ENCODE measurements around the gene KIR3DL1. TPM values are rescaled to one million over a fixed set of nuclear protein-coding genes. Genes with fewer than 3 reads are reported as not detected.
"Not testable (repeated sequence)": the region's sequence is repeated elsewhere in the genome, so short reads cannot be mapped to it uniquely, and the experiment has no call there.

Gene KIR3DL1
- total and polyA plus RNA-seq, 2 experiments from 2014 or later: not detected

- H3K4me1 ChIP-seq (ENCODE audit: insufficient read depth); H2AFZ ChIP-seq; H3K27ac ChIP-seq; H3K9me2 ChIP-seq (replicated peaks; ENCODE audit: insufficient read depth); H3K79me2 ChIP-seq; H3K36me3 ChIP-seq (replicated peaks; ENCODE audit: insufficient read depth, low read depth); H3K4me3 ChIP-seq; DNase-seq (ENCODE audit: low spot score); H3K27me3 ChIP-seq; H3K4me2 ChIP-seq; H4K20me1 ChIP-seq (ENCODE audit: insufficient read depth, poor library complexity, severe bottlenecking); H3K9me3 ChIP-seq (ENCODE audit: low read depth): not testable (repeated sequence)
- WGBS (ENCODE audit: low lambda C conversion rate, missing lambda C conversion rate): 61% methylated on average over 7 of the region's 7 CpGs
Observed at GRCh38 chr19:54778896-54779295, 37.4 kb upstream of the KIR3DL1 start.

- H3K79me2 ChIP-seq; H3K27me3 ChIP-seq; H2AFZ ChIP-seq; H3K4me2 ChIP-seq; H3K4me1 ChIP-seq (ENCODE audit: insufficient read depth); H3K9me2 ChIP-seq (replicated peaks; ENCODE audit: insufficient read depth); H3K27ac ChIP-seq; H4K20me1 ChIP-seq (ENCODE audit: insufficient read depth, poor library complexity, severe bottlenecking); H3K9me3 ChIP-seq (ENCODE audit: low read depth); H3K4me3 ChIP-seq; H3K36me3 ChIP-seq (replicated peaks; ENCODE audit: insufficient read depth, low read depth); DNase-seq (ENCODE audit: low spot score): not testable (repeated sequence)
- WGBS (ENCODE audit: low lambda C conversion rate, missing lambda C conversion rate): 61% methylated on average over 4 of the region's 4 CpGs
Observed at GRCh38 chr19:54782916-54783315, 33.4 kb upstream of the KIR3DL1 start.

- H3K9me2 ChIP-seq (replicated peaks; ENCODE audit: insufficient read depth); DNase-seq (ENCODE audit: low spot score); H3K4me2 ChIP-seq; H3K79me2 ChIP-seq; H3K9me3 ChIP-seq (ENCODE audit: low read depth); H3K27ac ChIP-seq; H3K36me3 ChIP-seq (replicated peaks; ENCODE audit: insufficient read depth, low read depth); H4K20me1 ChIP-seq (ENCODE audit: insufficient read depth, poor library complexity, severe bottlenecking); H3K4me3 ChIP-seq; H2AFZ ChIP-seq; H3K27me3 ChIP-seq; H3K4me1 ChIP-seq (ENCODE audit: insufficient read depth): not testable (repeated sequence)
- WGBS (ENCODE audit: low lambda C conversion rate, missing lambda C conversion rate): 81% methylated on average over 24 of the region's 24 CpGs
Observed at GRCh38 chr19:54786091-54786723, 30.1 kb upstream of the KIR3DL1 start.

GRCh38 chr19:54788154-54788553 lies 28.1 kb upstream of the KIR3DL1 start:
- 76% methylated on average over 6 of the region's 6 CpGs for WGBS (ENCODE audit: low lambda C conversion rate, missing lambda C conversion rate)
- H3K36me3 ChIP-seq (replicated peaks; ENCODE audit: insufficient read depth, low read depth); H3K4me3 ChIP-seq; H3K27ac ChIP-seq; H3K79me2 ChIP-seq; H3K4me2 ChIP-seq; H2AFZ ChIP-seq; H3K9me3 ChIP-seq (ENCODE audit: low read depth); H3K9me2 ChIP-seq (replicated peaks; ENCODE audit: insufficient read depth); H4K20me1 ChIP-seq (ENCODE audit: insufficient read depth, poor library complexity, severe bottlenecking); H3K27me3 ChIP-seq; H3K4me1 ChIP-seq (ENCODE audit: insufficient read depth); DNase-seq (ENCODE audit: low spot score): not testable (repeated sequence)

GRCh38 chr19:54790711-54791110 lies 25.6 kb upstream of the KIR3DL1 start:
- TF ChIP-seq CTCF (IDR thresholded peaks at IDR 0.05; ENCODE audit: poor library complexity) (no peak), EZH2 (IDR thresholded peaks at IDR 0.05; ENCODE audit: borderline replicate concordance) (no peak), EZH2phosphoT487 (IDR thresholded peaks at IDR 0.05; ENCODE audit: low read depth, severe bottlenecking, unreplicated experiment) (no peak)
- WGBS (ENCODE audit: low lambda C conversion rate, missing lambda C conversion rate): 43% methylated on average over 4 of the region's 5 CpGs
- Histone ChIP-seq H3K27ac (no peak overlapping the region), H3K4me2 (no peak overlapping the region), H3K79me2 (no peaks in the 10 kb centered on the region), H3K9me2 (replicated peaks; ENCODE audit: insufficient read depth) (no peaks in the 10 kb centered on the region), H3K9me3 (ENCODE audit: low read depth) (no peaks in the 10 kb centered on the region), H3K4me3 (no peak overlapping the region), H2AFZ (no peak overlapping the region), H3K4me1 (ENCODE audit: insufficient read depth) (no peaks in the 10 kb centered on the region), H3K36me3 (replicated peaks; ENCODE audit: insufficient read depth, low read depth) (no peaks in the 10 kb centered on the region), H4K20me1 (ENCODE audit: insufficient read depth, poor library complexity, severe bottlenecking) (no peaks in the 10 kb centered on the region), H3K27me3 (no peaks in the 10 kb centered on the region)
- no peak for DNase-seq (ENCODE audit: low spot score)
